Mesenchymal stem cell (in vitro differentiated cells and primary cell): Measurements from ENCODE around the gene NAA30.

Experiments
- DNase-seq: peaks from one replicate; pipeline ENCODE4 v3.0.0-alpha.2; 2013
- H2AFZ ChIP-seq: one replicate; pipeline ENCODE4 v1.6.1; 2013; ENCODE audit warnings: low read depth, mild to moderate bottlenecking, control low read depth, inconsistent platforms, low read length, moderate library complexity
- H2AK5ac ChIP-seq: 2 replicates; pipeline ENCODE4 v1.6.1; 2013; ENCODE audit warnings: low read length, moderate library complexity, mild to moderate bottlenecking, inconsistent platforms; ENCODE audit not compliant: severe bottlenecking
- H2BK120ac ChIP-seq: one replicate; pipeline ENCODE4 v1.6.1; 2013; ENCODE audit warnings: low read depth, mild to moderate bottlenecking, inconsistent platforms, low read length, moderate library complexity
- H2BK12ac ChIP-seq, 2 experiments: one replicate each; pipeline ENCODE4 v1.6.1; 2013; ENCODE audit warnings: inconsistent platforms in 2 of 2, low read length in 2 of 2, mild to moderate bottlenecking in 2 of 2, moderate library complexity in 2 of 2, control low read depth in 1 of 2
- H2BK15ac ChIP-seq: one replicate; pipeline ENCODE4 v1.6.1; 2013; ENCODE audit warnings: mild to moderate bottlenecking, low read depth, inconsistent platforms; ENCODE audit not compliant: poor library complexity, severe bottlenecking
- H2BK5ac ChIP-seq: 2 replicates; pipeline ENCODE4 v1.6.1; 2013; ENCODE audit warnings: low read depth, mild to moderate bottlenecking, low read length, control low read depth, inconsistent platforms; ENCODE audit not compliant: poor library complexity, severe bottlenecking
- H3K14ac ChIP-seq, 2 experiments: one replicate each; pipeline ENCODE4 v1.6.1; 2013; ENCODE audit warnings: inconsistent platforms in 2 of 2, low read length in 2 of 2, control low read depth in 1 of 2, mild to moderate bottlenecking in 1 of 2, moderate library complexity in 1 of 2
- H3K18ac ChIP-seq, 2 experiments: one replicate each; pipeline ENCODE4 v1.6.1; 2013; ENCODE audit warnings: inconsistent platforms in 2 of 2, low read length in 2 of 2, control low read depth in 1 of 2, low read depth in 1 of 2, mild to moderate bottlenecking in 1 of 2
- H3K23ac ChIP-seq, 2 experiments: one replicate each; pipeline ENCODE4 v1.6.1; 2013; ENCODE audit warnings: inconsistent platforms in 2 of 2, low read length in 2 of 2, mild to moderate bottlenecking in 2 of 2, moderate library complexity in 2 of 2, control low read depth in 1 of 2
- H3K27ac ChIP-seq: 2 replicates; pipeline ENCODE4 v1.5.1; 2013; ENCODE audit warnings: mild to moderate bottlenecking, moderate library complexity, low read length, control low read depth, inconsistent platforms; ENCODE audit not compliant: poor library complexity, severe bottlenecking
- H3K27me3 ChIP-seq, 2 experiments: 2 replicates each; pipeline versions ENCODE4 v1.6.1 to v1.7.0; 2013; ENCODE audit warnings: low read length in 2 of 2, mild to moderate bottlenecking in 2 of 2, moderate library complexity in 2 of 2, control low read depth in 1 of 2, inconsistent platforms in 1 of 2; ENCODE audit not compliant: control insufficient read depth in 1 of 2, insufficient read depth in 1 of 2
- H3K36me3 ChIP-seq, 2 experiments: 2 replicates each; pipeline versions ENCODE4 v1.6.1 to v1.7.0; 2013; ENCODE audit warnings: low read length in 2 of 2, control low read depth in 1 of 2, inconsistent platforms in 1 of 2, low read depth in 1 of 2, mild to moderate bottlenecking in 1 of 2; ENCODE audit not compliant: insufficient read depth in 2 of 2, control insufficient read depth in 1 of 2
- H3K4ac ChIP-seq, 2 experiments: one replicate each; pipeline ENCODE4 v1.6.1; 2013; ENCODE audit warnings: inconsistent platforms in 2 of 2, low read length in 2 of 2, mild to moderate bottlenecking in 2 of 2, moderate library complexity in 2 of 2, control low read depth in 1 of 2, low read depth in 1 of 2
- H3K4me1 ChIP-seq: 2 replicates; pipeline ENCODE4 v1.6.1; 2013; ENCODE audit warnings: low read depth, low read length, control low read depth; ENCODE audit not compliant: control insufficient read depth, insufficient read depth
- H3K4me2 ChIP-seq: 2 replicates; pipeline ENCODE4 v1.6.1; 2013; ENCODE audit warnings: low read length, mild to moderate bottlenecking, inconsistent platforms; ENCODE audit not compliant: poor library complexity, severe bottlenecking
- H3K4me3 ChIP-seq, 2 experiments: 2 replicates each; pipeline versions ENCODE4 v1.5.1 to v1.7.0; 2013; ENCODE audit warnings: low read length in 2 of 2, mild to moderate bottlenecking in 2 of 2, control low read depth in 1 of 2, low read depth in 1 of 2; ENCODE audit not compliant: insufficient read depth in 1 of 2
- H3K79me1 ChIP-seq: replicated peaks from 2 replicates; pipeline ENCODE4 v1.6.1; 2013; ENCODE audit warnings: mild to moderate bottlenecking, control low read depth, low read length, inconsistent platforms; ENCODE audit not compliant: poor library complexity, severe bottlenecking
- H3K9ac ChIP-seq: 2 replicates; pipeline ENCODE4 v1.7.0; 2013; ENCODE audit warnings: mild to moderate bottlenecking, low read length, moderate library complexity
- H3K9me3 ChIP-seq: 2 replicates; pipeline ENCODE4 v1.7.0; 2013; ENCODE audit warnings: mild to moderate bottlenecking, low read length; ENCODE audit not compliant: control insufficient read depth
- H4K8ac ChIP-seq: one replicate; pipeline ENCODE4 v1.6.1; 2013; ENCODE audit warnings: inconsistent platforms, mild to moderate bottlenecking, low read length, moderate library complexity
- H4K91ac ChIP-seq: one replicate; pipeline ENCODE4 v1.6.1; 2013; ENCODE audit warnings: mild to moderate bottlenecking, low read length, inconsistent platforms
- WGBS: methylation state at CpG from one replicate; pipeline ENCODE4 v1.1.7; 2013; ENCODE audit warnings: mixed read lengths; 5-methylcytosine and 5-hydroxymethylcytosine counted together

NAA30 gene

GRCh38 chr14:57380935-57381334, 9.5 kb upstream of the NAA30 start:
- H3K4ac ChIP-seq = no peak overlapping the region
- no peak overlapping the region for H3K4me2 ChIP-seq
- 92% methylated on average over 3 of the region's 3 CpGs for WGBS
- no peak overlapping the region for H2BK5ac ChIP-seq
- peak overlapping the region; percentile 31 for H3K9ac ChIP-seq
- no peak overlapping the region for H2BK15ac ChIP-seq
- H2AFZ ChIP-seq = no peak overlapping the region
- no peak overlapping the region for H3K27ac ChIP-seq
- H3K4me3 ChIP-seq = no peak overlapping the region
- no peaks in the 10 kb centered on the region for H3K36me3 ChIP-seq
- no peak overlapping the region for H2BK12ac ChIP-seq
- H3K9me3 ChIP-seq = no peaks in the 10 kb centered on the region
- H3K14ac ChIP-seq = no peak overlapping the region
- H3K27me3 ChIP-seq = no peaks in the 10 kb centered on the region
- H3K4me1 ChIP-seq = peaks cover 1% of the 10 kb centered on the region
- no peaks in the 10 kb centered on the region for H3K79me1 ChIP-seq
- no peak overlapping the region for H3K18ac ChIP-seq
- no peak for DNase-seq
- H4K8ac ChIP-seq = no peak overlapping the region
- peak overlapping the region; percentile 51 for H2AK5ac ChIP-seq
- no peak overlapping the region for H4K91ac ChIP-seq
- no peak overlapping the region for H3K23ac ChIP-seq
- no peak overlapping the region for H2BK120ac ChIP-seq

- no peak overlapping the region for H4K8ac ChIP-seq
Observed at GRCh38 chr14:57382283-57382682, 8.1 kb upstream of the NAA30 start.

GRCh38 chr14:57383125-57383745, 7.2 kb upstream of the NAA30 start:
- Histone ChIP-seq H2BK15ac (no peak overlapping the region), H2BK12ac (no peak overlapping the region), H3K4me1 (peaks cover 1% of the 10 kb centered on the region), H2AK5ac (no peak overlapping the region), H2AFZ (no peak overlapping the region), H3K27me3 (no peaks in the 10 kb centered on the region), H3K18ac (no peak overlapping the region), H3K14ac (no peak overlapping the region), H3K79me1 (no peaks in the 10 kb centered on the region), H3K9ac (peak overlapping the region; percentile 62), H4K8ac (no peak overlapping the region), H3K27ac (no peak overlapping the region), H3K23ac (no peak overlapping the region), H3K36me3 (no peaks in the 10 kb centered on the region), H3K9me3 (no peaks in the 10 kb centered on the region), H3K4me2 (no peak overlapping the region), H2BK5ac (no peak overlapping the region), H4K91ac (no peak overlapping the region), H3K4ac (no peak overlapping the region), H3K4me3 (no peak overlapping the region), H2BK120ac (no peak overlapping the region)
- DNase-seq = peak; percentile 25

More at GRCh38 chr14:57382283-57382682, 8.1 kb upstream of the NAA30 start:
- no peaks in the 10 kb centered on the region for H3K9me3 ChIP-seq
- no peak overlapping the region for H2AFZ ChIP-seq
- H2BK5ac ChIP-seq = no peak overlapping the region
- peaks cover 1% of the 10 kb centered on the region for H3K4me1 ChIP-seq
- H2BK120ac ChIP-seq = no peak overlapping the region
- H3K9ac ChIP-seq = peak overlapping the region; percentile 62
- no peak overlapping the region for H2AK5ac ChIP-seq
- no peaks in the 10 kb centered on the region for H3K79me1 ChIP-seq
- H3K27ac ChIP-seq = peak overlapping the region; percentile 34
- no peaks in the 10 kb centered on the region for H3K36me3 ChIP-seq
- no peak overlapping the region for H3K23ac ChIP-seq
- WGBS = 38% methylated on average over 2 of the region's 2 CpGs
- no peak overlapping the region for H3K14ac ChIP-seq
- H3K4ac ChIP-seq = no peak overlapping the region
- H3K4me3 ChIP-seq = no peak overlapping the region
- H4K91ac ChIP-seq = no peak overlapping the region
- no peak overlapping the region for H2BK12ac ChIP-seq
- DNase-seq = peak; percentile 90
- H3K4me2 ChIP-seq = no peak overlapping the region
- H3K18ac ChIP-seq = no peak overlapping the region
- H3K27me3 ChIP-seq = no peaks in the 10 kb centered on the region
- H2BK15ac ChIP-seq = no peak overlapping the region

GRCh38 chr14:57388067-57388466, 2.3 kb upstream of the NAA30 start:
- Histone ChIP-seq H3K27me3 (no peaks in the 10 kb centered on the region), H3K18ac (no peak overlapping the region), H2BK12ac (no peak overlapping the region), H2BK5ac (no peak overlapping the region), H3K9me3 (no peaks in the 10 kb centered on the region), H2BK15ac (no peak overlapping the region), H3K23ac (no peak overlapping the region), H4K91ac (no peak overlapping the region), H2BK120ac (no peak overlapping the region), H3K4ac (no peak overlapping the region), H3K14ac (no peak overlapping the region), H3K9ac (peak overlapping the region; percentile 29), H3K27ac (no peak overlapping the region), H3K4me3 (no peak overlapping the region), H3K79me1 (peaks cover 6% of the 10 kb centered on the region), H3K4me2 (no peak overlapping the region), H4K8ac (no peak overlapping the region), H2AFZ (no peak overlapping the region), H3K4me1 (peaks cover 4% of the 10 kb centered on the region), H3K36me3 (peaks cover 0 to 8% of the 10 kb centered on the region in 2 experiments), H2AK5ac (no peak overlapping the region)
- no peak for DNase-seq
